ENCODE measurements around the gene MAP2K5. TPM values are rescaled to one million over a fixed set of nuclear protein-coding genes. Genes with fewer than 3 reads are reported as not detected.
A peak's percentile ranks its signal among the peaks of the same experiment; 100 is the strongest.

MAP2K5 gene
- total RNA-seq, 2 donors from 2014 or later: 19.1 to 23.0 TPM

- intact Hi-C loops (cut with DNase I, micrococcal nuclease): loop anchor here in 1 of 2 donors (5.0 kb wide), 1 partner anchor 377 kb away; no protein-coding TSS in a partner anchor
Observed at GRCh38 chr15:67834581-67835296, 292.2 kb downstream of the MAP2K5 start.

GRCh38 chr15:67835297-67836133 lies 293.0 kb downstream of the MAP2K5 start:
- peak in 1 of 2 donors; percentile 41 for DNase-seq
- intact Hi-C loops (cut with DNase I, micrococcal nuclease): loop anchor here in 1 of 2 donors (5.0 kb wide), 1 partner anchor 378 kb away; no protein-coding TSS in a partner anchor

More at GRCh38 chr15:67834581-67835296, 292.2 kb downstream of the MAP2K5 start:
- ATAC-seq (peak; percentile 8), DNase-seq (no peak)

GRCh38 chr15:67836134-67836455 lies 293.6 kb downstream of the MAP2K5 start:
- DNase-seq (no peak), ATAC-seq (no peak)

More at GRCh38 chr15:67835297-67836133, 293.0 kb downstream of the MAP2K5 start:
- ATAC-seq: no peak

GRCh38 chr15:67836477-67836876 lies 294.0 kb downstream of the MAP2K5 start:
- ATAC-seq (no peak), DNase-seq (peak in 1 of 2 donors; percentile 54)
- intact Hi-C loops (cut with DNase I, micrococcal nuclease): loop anchor here in 1 of 2 donors (5.0 kb wide), 1 partner anchor 379 kb away; no protein-coding TSS in a partner anchor

More at GRCh38 chr15:67836134-67836455, 293.6 kb downstream of the MAP2K5 start:
- intact Hi-C loops (cut with DNase I, micrococcal nuclease): loop anchor here in 1 of 2 donors (5.0 kb wide), 1 partner anchor 379 kb away; no protein-coding TSS in a partner anchor

- intact Hi-C loops (cut with DNase I, micrococcal nuclease): loop anchor here in 1 of 2 donors (5.0 kb wide), 1 partner anchor 380 kb away; no protein-coding TSS in a partner anchor
- no peak for ATAC-seq
- DNase-seq: no peak
Observed at GRCh38 chr15:67836955-67837354, 294.5 kb downstream of the MAP2K5 start.

- peak; percentile 53 for ATAC-seq
Observed at GRCh38 chr15:67838789-67839332, 296.4 kb downstream of the MAP2K5 start.

GRCh38 chr15:67839499-67839928 lies 297.0 kb downstream of the MAP2K5 start:
- DNase-seq: no peak
- intact Hi-C loops (cut with DNase I, micrococcal nuclease): loop anchor here in 1 of 2 donors (5.0 kb wide), 1 partner anchor 382 kb away; no protein-coding TSS in a partner anchor
- peak; percentile 38 for ATAC-seq

More at GRCh38 chr15:67838789-67839332, 296.4 kb downstream of the MAP2K5 start:
- peak; percentile 53 to 70 for DNase-seq
- intact Hi-C loops (cut with DNase I, micrococcal nuclease): loop anchor here in 1 of 2 donors (5.0 kb wide), 1 partner anchor 382 kb away; no protein-coding TSS in a partner anchor

- intact Hi-C loops (cut with DNase I, micrococcal nuclease): loop anchor here in 1 of 2 donors (5.0 kb wide), 1 partner anchor 383 kb away; no protein-coding TSS in a partner anchor
- ATAC-seq: peak; percentile 88
- DNase-seq: peak; percentile 92 to 95
Observed at GRCh38 chr15:67839929-67840748, 297.6 kb downstream of the MAP2K5 start, which contains the start of gene RNU6-1. RNU6-1 (minus strand) TSS chr15:67840045.

- intact Hi-C loops (cut with DNase I, micrococcal nuclease): no loop called here
- peak in 1 of 2 donors; percentile 43 for DNase-seq
- peak; percentile 17 for ATAC-seq
Observed at GRCh38 chr15:67840749-67841512, 298.4 kb downstream of the MAP2K5 start.

- intact Hi-C loops (cut with DNase I, micrococcal nuclease): no loop called here
- DNase-seq (no peak), ATAC-seq (no peak)
Observed at GRCh38 chr15:67841513-67841762, 298.9 kb downstream of the MAP2K5 start.

- intact Hi-C loops (cut with DNase I, micrococcal nuclease): no loop called here
- ATAC-seq (no peak), DNase-seq (no peak)
Observed at GRCh38 chr15:67843092-67843501, 300.6 kb downstream of the MAP2K5 start.

- ATAC-seq: no peak
- intact Hi-C loops (cut with DNase I, micrococcal nuclease): no loop called here
Observed at GRCh38 chr15:67843571-67844387, 301.3 kb downstream of the MAP2K5 start.

GRCh38 chr15:67845974-67846373 lies 303.5 kb downstream of the MAP2K5 start:
- intact Hi-C loops (cut with DNase I, micrococcal nuclease): no loop called here
- DNase-seq: no peak

More at GRCh38 chr15:67843571-67844387, 301.3 kb downstream of the MAP2K5 start:
- no peak for DNase-seq

GRCh38 chr15:67849538-67849937 lies 307.0 kb downstream of the MAP2K5 start:
- DNase-seq (no peak), ATAC-seq (no peak)
- intact Hi-C loops (cut with DNase I, micrococcal nuclease): no loop called here

More at GRCh38 chr15:67845974-67846373, 303.5 kb downstream of the MAP2K5 start:
- no peak for ATAC-seq

- intact Hi-C loops (cut with DNase I, micrococcal nuclease): no loop called here
- no peak for ATAC-seq
- DNase-seq: no peak
Observed at GRCh38 chr15:67850336-67850735, 307.8 kb downstream of the MAP2K5 start.

- DNase-seq (no peak), ATAC-seq (no peak)
- intact Hi-C loops (cut with DNase I, micrococcal nuclease): no loop called here
Observed at GRCh38 chr15:67850994-67851571, 308.6 kb downstream of the MAP2K5 start.

Measured in left colon (tissue), 2 donors.